22Rv1 (cell line): ENCODE measurements around the gene TRIM33.

ENCODE experiments used
- CTCF ChIP-seq: fragments of 450-650 bp; IDR thresholded peaks from 2 replicates; pipeline ENCODE4 v1.5.1; 2017; ENCODE audit warnings: mild to moderate bottlenecking
- ZFX ChIP-seq: fragments of 450-650 bp; IDR thresholded peaks from 2 replicates; pipeline ENCODE4 v1.6.1; 2017; ENCODE audit warnings: antibody characterized with exemption, borderline replicate concordance

DNA sequence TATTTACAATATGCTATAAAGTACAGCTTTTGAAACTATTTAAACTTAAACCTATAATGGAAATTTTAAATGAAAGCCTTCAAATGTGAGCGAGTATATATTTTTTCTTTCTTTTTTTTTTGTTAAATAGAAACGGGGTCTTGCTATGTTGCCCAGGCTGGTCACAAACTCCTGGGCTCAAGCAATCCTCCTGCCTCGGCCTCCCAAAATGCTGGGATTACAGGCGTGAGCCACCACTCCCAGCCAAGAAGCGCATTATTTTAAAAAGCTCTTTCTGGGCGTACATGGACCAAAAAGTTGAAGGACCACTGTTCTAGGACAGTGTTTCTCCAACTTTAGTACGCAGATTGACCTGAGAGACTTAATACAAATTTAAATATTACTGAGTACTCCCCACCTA lies 87.5 kb downstream of the TRIM33 start:
- TF ChIP-seq CTCF (no peak), ZFX (no peak)
